GM12891 (cell line): Measurements from ENCODE around the gene RASGRF2.

Source experiments
- PAX5 ChIP-seq: IDR thresholded peaks from 2 replicates; pipeline ENCODE4 v1.6.1; 2011; ENCODE audit warnings: low read length, moderate library complexity, mild to moderate bottlenecking; ENCODE audit not compliant: insufficient read depth, severe bottlenecking
- POLR2A ChIP-seq: IDR thresholded peaks from 2 replicates; pipeline ENCODE4 v1.6.1; 2011; ENCODE audit warnings: low read depth, low read length, control low read depth
- POLR2AphosphoS5 ChIP-seq: IDR thresholded peaks from 2 replicates; pipeline ENCODE4 v1.6.1; 2011; ENCODE audit warnings: low read depth, low read length, control low read depth
- POU2F2 ChIP-seq: IDR thresholded peaks from 2 replicates; pipeline ENCODE4 v1.6.1; 2011; ENCODE audit warnings: low read depth, mild to moderate bottlenecking, control low read depth, low read length, moderate library complexity
- SPI1 ChIP-seq: IDR thresholded peaks from 2 replicates; pipeline ENCODE4 v1.6.1; 2011; ENCODE audit warnings: low read depth, low read length, control low read depth
- TAF1 ChIP-seq: IDR thresholded peaks from 2 replicates; pipeline ENCODE4 v1.6.1; 2011; ENCODE audit warnings: low read depth, low read length, control low read depth

DNA sequence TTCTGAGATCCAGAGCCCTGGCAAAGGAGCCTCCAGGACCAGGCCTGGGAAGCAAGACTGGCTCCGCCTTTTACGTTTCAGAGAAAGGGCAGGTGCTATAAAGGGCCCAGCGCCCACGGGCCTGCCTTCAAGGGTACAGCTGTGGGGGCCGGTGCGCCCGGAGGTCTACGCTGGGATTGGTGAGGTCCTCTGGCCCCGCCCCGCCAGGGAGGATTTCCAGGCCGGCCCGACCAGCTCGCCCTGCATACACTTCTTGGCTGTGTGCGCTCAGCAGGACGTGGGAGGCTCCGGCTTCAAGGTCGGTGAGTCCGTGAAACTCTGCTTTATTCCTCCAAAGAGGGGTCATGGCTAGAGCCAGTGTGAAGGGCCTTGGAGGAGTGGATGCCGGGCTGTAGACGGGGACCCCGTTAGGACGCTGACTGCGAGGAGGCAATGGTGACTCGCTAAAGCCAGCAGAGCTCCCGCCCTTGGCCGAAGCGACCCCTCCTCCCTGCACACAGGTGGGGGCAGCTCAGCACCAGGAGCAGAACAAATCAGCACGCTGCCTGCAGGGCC lies 273.0 kb downstream of the RASGRF2 start, which contains the start of gene CKMT2:
- TF ChIP-seq POLR2A: no peak
- no peak for TF ChIP-seq POLR2AphosphoS5
- no peak for TF ChIP-seq SPI1
- no peak for TF ChIP-seq TAF1
- TF ChIP-seq PAX5: no peak
- TF ChIP-seq POU2F2: no peak
